GM12892 (cell line): Measurements from ENCODE around the gene PXDC1.

Experiments used
- POLR2A ChIP-seq: IDR thresholded peaks from 2 replicates; pipeline ENCODE4 v1.6.1; 2011; ENCODE audit warnings: low read depth, low read length, control low read depth
- POLR2AphosphoS5 ChIP-seq: IDR thresholded peaks from 2 replicates; pipeline ENCODE4 v1.6.1; 2011; ENCODE audit warnings: low read depth, low read length, control low read depth

DNA sequence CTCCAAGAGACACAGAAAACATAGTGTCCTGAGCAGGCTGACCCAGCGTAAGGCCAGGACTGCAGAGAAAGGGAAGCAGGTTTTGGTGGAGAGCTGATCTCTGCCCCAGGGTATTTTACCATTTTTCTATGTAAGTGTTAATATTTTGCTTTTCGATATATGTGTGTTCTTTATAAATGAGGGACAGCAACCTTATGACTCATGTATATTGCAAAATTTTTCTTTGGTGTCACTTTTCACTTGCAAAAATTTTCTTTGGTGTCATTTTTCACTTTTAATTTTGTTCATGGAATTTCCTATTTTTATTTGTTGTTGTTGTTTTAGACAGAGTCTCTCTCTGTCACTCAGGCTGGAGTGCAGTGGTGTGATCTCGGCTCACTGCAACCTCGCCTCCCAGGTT lies 34.6 kb upstream of the PXDC1 start:
- no peak for TF ChIP-seq POLR2A
- TF ChIP-seq POLR2AphosphoS5: no peak
